ENCODE results near the gene RTL10.
"Not testable (repeated sequence)": the region's sequence is repeated elsewhere in the genome, so short reads cannot be mapped to it uniquely, and the experiment has no call there.

RTL10 gene

GRCh38 chr22:19889951-19890350, 35.3 kb upstream of the RTL10 start:
- no peak for DNase-seq (ENCODE audit: low read depth)

- DNase-seq (ENCODE audit: low read depth) = no peak
Observed at GRCh38 chr22:19888131-19888746, 33.6 kb upstream of the RTL10 start.

- no peak for DNase-seq (ENCODE audit: low read depth)
Observed at GRCh38 chr22:19887256-19887985, 32.7 kb upstream of the RTL10 start.

GRCh38 chr22:19886605-19887255, 32.1 kb upstream of the RTL10 start:
- peak; percentile 52 for DNase-seq (ENCODE audit: low read depth)

GRCh38 chr22:19885841-19886592, 31.3 kb upstream of the RTL10 start:
- DNase-seq (ENCODE audit: low read depth) = no peak

- no peak for DNase-seq (ENCODE audit: low read depth)
Observed at GRCh38 chr22:19884954-19885751, 30.5 kb upstream of the RTL10 start.

GRCh38 chr22:19884161-19884953, 29.7 kb upstream of the RTL10 start:
- DNase-seq (ENCODE audit: low read depth) = no peak

GRCh38 chr22:19883446-19883845, 28.8 kb upstream of the RTL10 start:
- not testable (repeated sequence) for DNase-seq (ENCODE audit: low read depth)

- no peak for DNase-seq (ENCODE audit: low read depth)
Observed at GRCh38 chr22:19882446-19883381, 28.0 kb upstream of the RTL10 start.

- DNase-seq (ENCODE audit: low read depth) = peak; percentile 98
Observed at GRCh38 chr22:19880786-19881569, 26.3 kb upstream of the RTL10 start.

- DNase-seq (ENCODE audit: low read depth) = no peak
Observed at GRCh38 chr22:19879992-19880785, 25.5 kb upstream of the RTL10 start.

- DNase-seq (ENCODE audit: low read depth) = no peak
Observed at GRCh38 chr22:19879643-19879991, 24.9 kb upstream of the RTL10 start.

- DNase-seq (ENCODE audit: low read depth) = peak; percentile 35
Observed at GRCh38 chr22:19879246-19879570, 24.5 kb upstream of the RTL10 start.

- no peak for DNase-seq (ENCODE audit: low read depth)
Observed at GRCh38 chr22:19878461-19879245, 24.0 kb upstream of the RTL10 start.

- DNase-seq (ENCODE audit: low read depth) = peak; percentile 47
Observed at GRCh38 chr22:19877626-19878339, 23.1 kb upstream of the RTL10 start.

- no peak for DNase-seq (ENCODE audit: low read depth)
Observed at GRCh38 chr22:19876941-19877625, 22.4 kb upstream of the RTL10 start.
